MM.1S (cell line): ENCODE measurements around the gene DLX1.

Experiments used
- EZH2 ChIP-seq: fragments of 300-600 bp; sonication (generic); optimal IDR thresholded peaks from 2 replicates; pipeline ENCODE3; 2017; ENCODE audit warnings: low read depth, mild to moderate bottlenecking, antibody characterized with exemption, low read length, mixed read lengths
- TF ChIP-seq, protein P1 (sequence below): fragments of 300-600 bp; sonication (generic); IDR thresholded peaks from 2 replicates; pipeline ENCODE4 v1.5.1; 2016; ENCODE audit warnings: antibody characterized with exemption, low read length, mixed read lengths

DNA sequence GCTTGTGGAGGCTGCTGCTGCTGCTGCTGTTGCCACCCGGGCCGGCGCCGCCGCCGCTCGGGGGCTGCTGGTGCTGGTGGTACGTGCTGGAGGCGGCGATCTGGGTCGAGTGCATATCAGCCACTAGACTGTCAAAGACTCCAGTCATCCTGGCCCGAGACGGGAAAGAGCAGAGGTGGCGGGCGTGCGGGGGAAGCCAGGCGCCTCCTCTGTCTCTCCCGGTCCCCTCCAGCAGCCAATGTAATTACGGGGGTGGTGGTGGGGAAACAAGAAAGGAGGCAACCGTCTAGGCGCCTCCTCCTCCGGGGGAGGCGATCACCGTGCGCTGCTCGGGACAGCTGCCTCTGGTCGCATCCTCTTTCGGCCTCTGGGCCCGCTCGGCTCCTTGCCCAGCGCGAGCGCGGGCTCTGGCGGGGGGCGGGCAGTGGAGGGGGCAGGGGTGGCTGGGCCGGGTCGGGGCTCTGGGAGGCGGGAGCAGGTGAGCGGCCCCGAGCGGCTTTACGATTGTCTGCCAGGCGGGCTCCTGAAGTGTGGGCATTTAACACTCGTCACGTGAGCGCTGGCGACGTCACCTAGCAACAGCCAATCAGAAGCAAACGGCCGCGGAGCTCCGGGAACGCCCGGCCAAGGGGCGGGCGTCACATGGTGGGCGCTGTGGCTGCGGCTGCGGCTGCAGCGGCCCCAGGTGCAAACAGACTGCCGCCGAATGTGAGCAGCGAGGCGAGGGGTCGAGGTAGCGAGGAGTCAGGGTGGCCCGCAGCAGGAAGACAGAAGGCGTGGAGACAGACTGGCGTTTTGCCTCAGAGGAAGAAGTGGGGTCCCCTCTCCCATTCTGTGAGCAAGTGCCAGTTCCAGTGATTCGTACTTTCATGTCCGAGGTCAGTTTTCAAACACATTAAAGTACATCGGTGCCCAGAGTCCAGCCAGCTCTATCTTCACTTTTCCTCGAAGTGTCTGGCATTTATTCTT lies 17.4 kb downstream of the DLX1 start, which contains the start of gene DLX2:
- TF ChIP-seq, protein P1, sequence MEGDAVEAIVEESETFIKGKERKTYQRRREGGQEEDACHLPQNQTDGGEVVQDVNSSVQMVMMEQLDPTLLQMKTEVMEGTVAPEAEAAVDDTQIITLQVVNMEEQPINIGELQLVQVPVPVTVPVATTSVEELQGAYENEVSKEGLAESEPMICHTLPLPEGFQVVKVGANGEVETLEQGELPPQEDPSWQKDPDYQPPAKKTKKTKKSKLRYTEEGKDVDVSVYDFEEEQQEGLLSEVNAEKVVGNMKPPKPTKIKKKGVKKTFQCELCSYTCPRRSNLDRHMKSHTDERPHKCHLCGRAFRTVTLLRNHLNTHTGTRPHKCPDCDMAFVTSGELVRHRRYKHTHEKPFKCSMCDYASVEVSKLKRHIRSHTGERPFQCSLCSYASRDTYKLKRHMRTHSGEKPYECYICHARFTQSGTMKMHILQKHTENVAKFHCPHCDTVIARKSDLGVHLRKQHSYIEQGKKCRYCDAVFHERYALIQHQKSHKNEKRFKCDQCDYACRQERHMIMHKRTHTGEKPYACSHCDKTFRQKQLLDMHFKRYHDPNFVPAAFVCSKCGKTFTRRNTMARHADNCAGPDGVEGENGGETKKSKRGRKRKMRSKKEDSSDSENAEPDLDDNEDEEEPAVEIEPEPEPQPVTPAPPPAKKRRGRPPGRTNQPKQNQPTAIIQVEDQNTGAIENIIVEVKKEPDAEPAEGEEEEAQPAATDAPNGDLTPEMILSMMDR = no peak
- no peak for TF ChIP-seq EZH2
